Measurements from ENCODE around the gene INTS3.

DNA sequence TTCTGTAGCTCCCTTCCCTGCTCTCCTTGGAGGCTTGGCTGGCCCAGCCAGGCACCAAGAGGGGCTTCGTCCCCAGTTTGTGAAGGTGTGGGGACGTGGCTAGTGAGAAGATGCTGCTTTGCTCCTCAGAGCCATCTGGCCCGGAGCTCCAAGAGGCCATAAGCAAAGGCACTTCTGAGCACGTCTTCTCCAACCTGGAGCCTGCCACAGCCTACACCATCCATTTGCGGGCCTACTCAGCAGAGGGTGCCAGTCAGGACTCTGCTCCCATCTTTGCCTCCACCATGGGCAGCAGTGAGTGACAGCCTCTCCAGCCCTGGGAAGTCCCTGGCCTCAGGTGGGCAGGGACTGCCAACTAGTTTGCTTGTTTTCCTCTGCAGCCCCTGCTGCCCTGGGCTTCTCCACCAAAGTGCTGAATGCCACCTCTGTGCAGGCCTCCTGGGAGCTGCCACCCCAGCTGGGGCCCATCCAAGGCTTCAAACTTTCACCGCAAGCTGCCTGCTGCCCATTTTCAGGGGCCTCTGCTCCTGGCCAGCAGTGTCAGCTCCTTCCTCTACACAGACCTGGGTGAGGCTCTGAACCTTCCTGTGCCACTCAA is 73.3 kb downstream of the INTS3 start:
- TF ChIP-seq, protein P1, sequence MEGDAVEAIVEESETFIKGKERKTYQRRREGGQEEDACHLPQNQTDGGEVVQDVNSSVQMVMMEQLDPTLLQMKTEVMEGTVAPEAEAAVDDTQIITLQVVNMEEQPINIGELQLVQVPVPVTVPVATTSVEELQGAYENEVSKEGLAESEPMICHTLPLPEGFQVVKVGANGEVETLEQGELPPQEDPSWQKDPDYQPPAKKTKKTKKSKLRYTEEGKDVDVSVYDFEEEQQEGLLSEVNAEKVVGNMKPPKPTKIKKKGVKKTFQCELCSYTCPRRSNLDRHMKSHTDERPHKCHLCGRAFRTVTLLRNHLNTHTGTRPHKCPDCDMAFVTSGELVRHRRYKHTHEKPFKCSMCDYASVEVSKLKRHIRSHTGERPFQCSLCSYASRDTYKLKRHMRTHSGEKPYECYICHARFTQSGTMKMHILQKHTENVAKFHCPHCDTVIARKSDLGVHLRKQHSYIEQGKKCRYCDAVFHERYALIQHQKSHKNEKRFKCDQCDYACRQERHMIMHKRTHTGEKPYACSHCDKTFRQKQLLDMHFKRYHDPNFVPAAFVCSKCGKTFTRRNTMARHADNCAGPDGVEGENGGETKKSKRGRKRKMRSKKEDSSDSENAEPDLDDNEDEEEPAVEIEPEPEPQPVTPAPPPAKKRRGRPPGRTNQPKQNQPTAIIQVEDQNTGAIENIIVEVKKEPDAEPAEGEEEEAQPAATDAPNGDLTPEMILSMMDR (IDR thresholded peaks at IDR 0.05; ENCODE audit: low read length), result no peak
- no peak for TF ChIP-seq EZH2 (optimal IDR thresholded peaks at IDR 0.05; ENCODE audit: low read depth, low read length)
- TF ChIP-seq EZH2phosphoT487 (IDR thresholded peaks at IDR 0.05; ENCODE audit: low read length), result no peak
